ENCODE measurements around the gene PIH1D2.
"Not testable (repeated sequence)": the region's sequence is repeated elsewhere in the genome, so short reads cannot be mapped to it uniquely, and the experiment has no call there.

PIH1D2 gene

GRCh38 chr11:112073941-112074811, at the start of gene PIH1D2, which contains the start of gene NKAPD1:
Gene PIH1D2 (minus strand): TSS chr11:112074017. CDS start chr11:112073174, 843 bp downstream.
Gene NKAPD1 (plus strand): TSS chr11:112074299. CDS start chr11:112075575, 1,276 bp downstream.
- peak; percentile 98 for DNase-seq

- DNase-seq = no peak
These were observed 49.3 kb upstream of the PIH1D2 start for GRCh38 chr11:112123129-112123528.

- DNase-seq = no peak
These were observed 48.3 kb upstream of the PIH1D2 start for GRCh38 chr11:112121981-112122615.

GRCh38 chr11:112118176-112118575, 44.4 kb upstream of the PIH1D2 start:
- no peak for DNase-seq

GRCh38 chr11:112115386-112115785, 41.6 kb upstream of the PIH1D2 start:
- peak; percentile 70 for DNase-seq

GRCh38 chr11:112114460-112114859, 40.6 kb upstream of the PIH1D2 start:
- no peak for DNase-seq

- DNase-seq = peak; percentile 73
These were observed 40.0 kb upstream of the PIH1D2 start for GRCh38 chr11:112113539-112114457.

GRCh38 chr11:112106070-112106469, 32.3 kb upstream of the PIH1D2 start:
- no peak for DNase-seq

- no peak for DNase-seq
These were observed 29.6 kb upstream of the PIH1D2 start for GRCh38 chr11:112103446-112103845.

GRCh38 chr11:112100462-112100861, 26.6 kb upstream of the PIH1D2 start:
- no peak for DNase-seq

GRCh38 chr11:112097734-112098528, 24.1 kb upstream of the PIH1D2 start:
- DNase-seq = no peak

GRCh38 chr11:112096194-112096593, 22.4 kb upstream of the PIH1D2 start:
- DNase-seq = no peak

- DNase-seq = not testable (repeated sequence)
These were observed 21.5 kb upstream of the PIH1D2 start for GRCh38 chr11:112095302-112095701.

- no peak for DNase-seq
These were observed 13.4 kb upstream of the PIH1D2 start for GRCh38 chr11:112087212-112087611.

- peak; percentile 99 for DNase-seq
These were observed 12.8 kb upstream of the PIH1D2 start, which contains the start of the genes SDHD and TIMM8B for GRCh38 chr11:112086422-112087191. Gene SDHD (plus strand): TSS chr11:112086873. CDS start chr11:112086908, 35 bp downstream. Gene TIMM8B (minus strand): TSS chr11:112086756. CDS start chr11:112086723, 33 bp downstream.

GRCh38 chr11:112085822-112086421, 12.1 kb upstream of the PIH1D2 start:
- no peak for DNase-seq

- no peak for DNase-seq
These were observed 8.9 kb upstream of the PIH1D2 start for GRCh38 chr11:112082729-112083128.

GRCh38 chr11:112062923-112063322, 10.9 kb downstream of the PIH1D2 start:
- no peak for DNase-seq

- no peak for DNase-seq
These were observed 15.7 kb downstream of the PIH1D2 start for GRCh38 chr11:112058103-112058502.

- no peak for DNase-seq
These were observed 16.6 kb downstream of the PIH1D2 start for GRCh38 chr11:112057170-112057569.

GRCh38 chr11:112051768-112052167, 22.0 kb downstream of the PIH1D2 start:
- DNase-seq = no peak

Measured in eye (tissue), 1 donor.